Measurements from ENCODE around the gene ASCC3.

The ASCC3 gene

DNA sequence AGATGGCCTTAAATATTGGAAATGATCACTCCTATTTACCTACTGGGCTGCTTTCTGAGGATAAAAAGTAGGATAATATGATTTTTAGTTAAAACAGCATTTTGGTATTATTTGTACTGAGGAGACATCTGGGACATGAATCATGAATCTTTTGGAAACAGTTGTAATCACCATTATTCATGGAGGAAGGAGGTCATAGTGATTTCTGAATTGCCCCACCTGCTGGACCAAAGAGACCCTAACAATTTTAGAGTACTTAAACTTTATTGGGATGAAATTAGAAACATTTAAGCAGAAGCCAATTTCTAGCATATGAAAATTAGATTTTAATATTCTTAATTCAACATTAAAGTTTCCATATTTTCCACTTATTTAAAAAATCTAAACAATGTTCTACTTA lies 308.0 kb downstream of the ASCC3 start:
- DNase-seq = no peak

DNA sequence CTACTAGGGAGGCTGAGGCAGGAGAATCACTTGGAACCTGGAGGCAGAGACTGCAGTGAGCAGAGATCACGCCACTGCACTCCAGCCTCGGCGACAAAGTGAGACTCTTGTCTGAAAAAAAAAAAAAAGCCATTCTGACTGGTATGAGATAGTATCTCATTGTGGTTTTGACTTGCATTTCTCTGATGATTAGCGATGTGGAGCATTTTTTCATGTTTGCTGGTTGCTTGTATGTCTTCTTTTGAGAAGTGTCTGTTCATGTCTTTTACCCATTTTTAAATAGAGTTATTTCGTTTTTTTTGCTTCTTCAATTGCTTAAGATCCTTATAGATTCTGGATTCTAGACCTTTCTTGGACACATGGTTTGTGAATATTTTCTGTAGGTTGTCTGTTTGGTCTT lies 312.9 kb downstream of the ASCC3 start:
- no peak for DNase-seq

DNA sequence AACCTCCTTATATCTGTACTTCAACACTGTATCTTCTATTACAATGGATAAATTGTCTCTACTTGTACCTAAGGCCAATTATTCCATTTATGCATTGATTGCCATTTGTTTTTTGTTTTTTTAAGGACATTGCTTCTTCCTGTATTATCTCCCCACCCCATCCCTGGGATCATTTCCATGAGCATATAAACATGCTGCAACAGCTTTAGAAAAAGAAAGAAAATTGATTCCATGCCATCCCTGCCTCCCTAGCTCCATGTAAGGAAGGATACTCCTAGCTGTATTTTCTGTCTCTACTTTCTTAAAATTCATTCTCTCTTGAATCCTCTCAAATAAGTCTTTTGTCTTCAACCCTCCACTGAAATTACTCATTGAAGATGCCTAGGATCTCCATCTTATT lies 314.6 kb downstream of the ASCC3 start:
- DNase-seq = no peak

DNA sequence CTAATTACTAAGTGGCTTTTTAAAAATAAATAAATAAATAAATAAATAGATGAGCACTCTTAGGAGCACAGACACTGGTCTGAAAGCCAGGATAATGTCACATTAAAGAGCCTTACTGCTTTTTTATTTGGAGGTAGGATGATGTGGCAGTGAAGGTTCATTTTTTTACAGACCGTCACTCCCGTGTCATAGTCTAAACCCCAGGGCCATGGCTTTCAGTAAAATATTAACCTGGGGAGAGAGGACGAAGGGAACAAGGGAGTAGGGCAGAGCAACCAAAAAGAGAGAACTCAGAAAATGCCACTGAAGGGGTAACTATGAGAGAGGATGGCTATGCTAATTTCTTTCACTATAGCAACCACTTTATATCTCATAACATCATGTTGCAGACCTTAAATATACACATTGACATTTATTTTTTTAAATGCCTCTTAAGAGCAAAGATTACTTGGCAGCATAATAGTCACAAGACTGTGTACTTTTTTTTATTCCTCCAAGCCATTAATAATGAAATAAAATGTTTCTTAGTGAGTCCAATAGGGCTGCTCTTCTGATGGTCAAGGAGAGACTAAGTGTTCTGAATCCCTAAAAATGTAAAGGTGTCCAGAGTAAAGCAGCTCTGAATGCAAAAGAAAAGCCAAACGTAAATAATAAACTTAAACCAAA lies 315.6 kb downstream of the ASCC3 start:
- DNase-seq = no peak

DNA sequence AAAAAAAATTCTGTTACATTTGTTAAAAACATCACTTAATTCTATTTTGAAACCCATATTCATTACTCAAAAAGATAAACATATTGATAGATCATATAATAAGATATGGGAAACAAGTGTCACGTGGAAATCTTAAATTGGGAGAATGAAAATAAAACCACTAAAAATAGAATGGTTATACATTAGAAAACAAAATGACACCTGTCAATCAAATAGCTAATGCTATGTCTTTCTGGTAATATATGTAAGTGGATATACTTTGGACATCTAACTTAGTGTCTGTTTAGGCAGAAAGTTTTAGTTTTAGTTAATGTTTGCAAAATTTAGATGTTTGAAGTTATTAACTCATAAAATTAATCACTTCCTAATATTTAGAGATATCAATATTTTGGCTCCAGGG lies 321.3 kb downstream of the ASCC3 start:
- no peak for DNase-seq

DNA sequence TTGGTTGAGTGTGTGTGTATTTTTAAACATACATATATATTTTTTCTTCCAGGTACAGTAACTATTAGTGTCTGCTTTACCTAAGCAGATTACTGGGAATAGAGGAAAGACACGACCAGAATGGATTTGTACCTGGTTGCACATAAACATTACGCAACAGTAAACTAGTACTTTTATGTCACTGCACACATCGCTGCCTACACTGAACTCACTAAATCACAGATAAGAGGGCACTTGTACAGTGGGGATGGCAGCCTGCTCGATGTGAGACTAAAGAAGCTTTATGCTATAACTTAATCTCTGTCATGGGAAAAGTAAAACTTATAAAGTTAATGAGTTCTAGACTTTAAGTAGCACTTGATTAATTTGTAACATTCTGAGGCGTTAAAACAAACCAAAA lies 326.9 kb downstream of the ASCC3 start:
- DNase-seq = no peak

DNA sequence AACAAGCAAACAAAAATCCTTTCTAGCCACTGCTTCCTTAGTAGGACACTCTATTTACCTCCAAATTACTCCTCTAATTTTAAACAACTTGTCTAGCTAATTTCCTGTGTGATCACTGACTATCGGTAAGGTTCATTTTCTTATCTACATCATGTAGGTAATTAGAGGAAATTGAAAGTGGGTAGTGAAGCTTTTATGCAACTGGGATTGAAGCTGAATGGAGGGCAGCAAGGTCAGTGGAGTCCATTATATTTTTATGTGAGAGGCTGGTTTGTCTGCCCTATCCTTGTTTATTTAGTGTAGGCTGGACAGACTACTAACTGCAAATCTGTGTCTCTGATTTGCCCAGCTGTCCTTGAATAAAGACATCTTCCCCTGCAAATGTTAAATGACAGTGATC lies 327.9 kb downstream of the ASCC3 start:
- DNase-seq = no peak

DNA sequence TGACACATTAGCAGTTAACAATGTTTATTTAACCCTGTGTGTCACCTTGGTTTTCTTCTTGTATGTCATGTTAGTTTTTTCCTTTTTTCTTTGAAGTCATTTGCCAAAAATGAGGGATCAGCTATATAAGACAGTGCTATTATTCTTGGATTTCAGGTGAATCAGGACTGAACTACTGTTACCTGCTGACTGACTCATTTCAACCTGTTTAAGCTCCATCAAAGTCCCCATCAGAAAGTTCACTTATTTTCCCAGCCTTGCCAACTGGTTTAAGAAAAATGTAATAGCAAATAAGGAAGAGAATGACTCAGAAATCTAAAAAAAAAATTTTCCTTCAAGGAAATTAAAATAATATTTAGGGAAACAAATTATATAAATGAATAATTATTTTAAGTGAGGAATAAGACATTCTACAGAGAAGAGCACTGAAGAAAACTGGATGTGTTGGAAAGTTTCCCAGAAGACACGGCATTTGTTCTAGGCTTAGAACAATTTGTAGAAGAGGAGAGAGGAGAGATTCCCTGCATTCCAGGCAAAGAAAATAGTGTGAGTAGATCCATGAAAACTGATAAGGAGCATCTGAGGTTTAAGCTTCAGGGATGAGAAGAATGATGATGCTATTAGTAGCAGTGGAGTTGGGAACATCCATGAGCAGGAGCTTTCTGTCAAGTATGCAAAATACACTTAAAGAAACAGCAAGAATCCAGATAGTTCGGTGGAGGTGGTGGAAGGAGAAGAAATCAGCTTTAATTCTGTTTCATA lies 331.5 kb downstream of the ASCC3 start:
- DNase-seq = no peak

DNA sequence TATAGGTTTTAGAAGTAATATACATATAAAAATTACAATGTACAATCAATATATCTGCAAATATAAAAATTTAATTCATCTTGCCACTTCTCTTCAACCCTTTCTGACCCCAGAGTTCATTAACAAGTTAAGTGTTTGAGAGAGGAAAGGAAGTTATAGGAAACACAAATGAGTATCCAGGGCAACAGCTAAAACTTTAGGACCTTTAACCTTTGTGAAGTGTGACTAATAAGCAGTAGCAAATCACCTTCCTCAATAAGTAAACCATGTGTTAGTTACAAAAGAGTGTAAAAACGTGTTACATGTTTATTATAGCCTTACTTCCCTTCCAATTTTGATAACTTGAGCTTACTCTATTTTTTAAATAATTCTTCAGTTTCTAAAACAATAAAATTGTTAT lies 343.0 kb downstream of the ASCC3 start:
- DNase-seq = no peak

DNA sequence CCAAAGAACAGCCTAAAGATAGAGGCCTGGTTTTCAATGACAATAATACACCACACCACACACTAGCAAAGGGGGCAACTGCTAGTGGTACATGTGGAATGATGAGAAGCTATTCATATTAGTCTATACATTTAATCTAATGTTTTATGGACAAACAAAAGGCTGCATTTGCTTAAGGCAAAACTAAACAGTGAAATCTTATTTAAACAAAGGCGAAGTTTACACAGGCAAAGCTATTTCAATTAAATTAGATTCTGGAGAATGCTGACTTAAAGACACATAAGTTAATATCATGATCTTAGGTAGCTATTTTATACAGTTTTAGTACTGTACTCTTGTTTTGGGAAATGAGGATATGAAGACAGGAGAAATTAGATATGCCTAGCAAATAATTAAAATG lies 362.5 kb downstream of the ASCC3 start:
- DNase-seq = no peak

DNA sequence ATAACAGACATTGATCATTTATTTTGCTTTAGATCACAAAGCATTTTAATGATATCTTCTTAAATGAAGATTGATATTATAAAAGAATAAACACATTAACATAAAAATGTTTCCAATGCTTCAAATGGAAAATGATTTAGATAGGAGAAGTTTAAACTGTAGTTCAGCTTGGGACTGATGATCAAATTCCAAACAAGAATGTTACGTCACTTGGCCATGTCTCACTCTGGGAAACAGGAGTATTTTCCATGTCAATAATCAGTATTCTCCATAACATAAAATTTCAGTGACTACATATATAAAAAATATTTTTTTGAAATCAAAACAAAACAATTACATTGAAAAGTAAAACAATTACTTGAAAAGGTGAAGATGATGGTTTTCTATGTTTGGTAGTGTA lies 363.5 kb downstream of the ASCC3 start:
- no peak for DNase-seq

DNA sequence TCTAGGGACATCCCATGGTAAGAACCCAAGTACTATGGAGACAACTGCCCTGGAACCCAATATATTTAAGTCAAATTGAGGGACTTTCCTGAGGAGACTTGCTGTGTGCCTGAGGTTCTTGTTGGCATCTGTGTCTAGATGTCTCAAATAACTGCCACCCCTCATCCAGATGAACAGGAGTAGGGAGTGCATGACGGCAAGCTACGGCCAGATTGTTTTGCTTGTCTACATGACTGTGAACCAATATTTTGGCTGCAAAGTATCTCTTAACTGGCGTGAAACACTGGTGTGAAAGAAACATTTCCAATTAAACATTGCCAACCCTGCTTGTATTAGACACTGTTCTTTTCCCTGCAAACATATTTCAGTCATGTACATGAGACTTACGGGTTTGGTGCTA lies 364.0 kb downstream of the ASCC3 start:
- DNase-seq = no peak

DNA sequence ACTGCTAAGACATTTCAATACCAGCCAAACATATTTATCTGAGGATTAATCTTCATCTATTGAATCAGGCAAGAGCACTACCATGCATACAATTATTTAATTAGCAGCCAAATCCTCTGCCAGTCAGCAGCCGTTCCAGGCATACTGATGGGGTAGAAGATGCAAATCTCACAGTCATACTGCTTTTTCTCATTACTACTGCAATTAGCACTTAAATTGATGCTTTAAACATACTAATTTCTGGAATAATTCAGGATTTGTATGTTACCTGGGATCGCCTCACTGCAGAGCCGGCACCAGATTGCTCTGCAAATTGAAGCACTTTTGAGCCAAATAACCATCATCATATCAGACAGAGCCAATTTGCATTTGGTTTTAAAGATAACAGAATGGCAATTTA lies 366.5 kb downstream of the ASCC3 start:
- no peak for DNase-seq

DNA sequence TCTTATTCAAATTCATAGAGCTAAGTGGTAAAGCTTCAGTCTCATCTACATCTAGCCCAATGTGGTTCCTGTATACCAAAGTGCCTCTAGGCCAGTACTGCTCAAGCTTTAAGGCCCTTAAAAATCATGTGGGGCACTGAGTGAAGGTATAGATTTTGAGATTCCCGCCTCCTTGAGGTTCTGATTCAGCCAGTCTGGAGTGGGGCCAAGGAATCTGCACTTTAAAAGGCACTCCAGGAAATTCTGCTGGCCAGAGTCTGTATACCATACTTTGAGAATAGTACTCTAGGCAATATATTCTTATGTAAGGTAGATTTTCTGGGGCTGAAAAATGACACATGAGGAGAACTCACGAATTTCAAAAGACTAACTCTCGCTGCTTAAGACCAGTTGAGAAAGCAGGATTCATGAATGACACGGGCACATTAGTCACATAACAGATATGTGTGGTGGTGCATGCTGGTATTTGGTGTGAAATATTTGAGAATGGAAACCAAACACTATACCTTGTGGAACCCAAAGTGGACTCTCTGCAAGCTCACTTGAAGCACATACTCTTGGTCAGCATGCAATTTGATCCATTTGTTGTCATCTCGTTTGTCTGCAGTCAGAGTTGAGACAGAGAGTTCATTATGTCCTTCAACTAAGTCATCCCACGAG lies 368.8 kb downstream of the ASCC3 start:
- no peak for DNase-seq

DNA sequence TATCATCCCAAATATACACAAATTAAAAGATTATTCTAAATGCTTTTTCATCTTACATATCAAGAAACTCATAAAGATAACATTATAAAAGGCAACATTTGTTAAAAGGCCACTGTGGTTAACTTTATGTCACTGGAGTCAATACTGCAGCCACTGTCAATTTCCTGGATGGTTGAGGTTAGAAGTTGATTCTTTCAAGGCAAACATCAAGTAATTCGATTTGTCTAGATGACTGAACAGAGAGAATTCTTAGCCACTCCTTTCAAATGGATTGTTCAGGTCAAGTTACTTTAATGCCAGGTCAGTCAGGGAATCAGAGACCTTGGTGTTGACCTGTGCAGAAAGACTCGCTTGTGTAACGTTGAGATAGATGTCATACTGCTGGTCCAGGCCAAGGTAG lies 372.0 kb downstream of the ASCC3 start:
- DNase-seq = no peak

DNA sequence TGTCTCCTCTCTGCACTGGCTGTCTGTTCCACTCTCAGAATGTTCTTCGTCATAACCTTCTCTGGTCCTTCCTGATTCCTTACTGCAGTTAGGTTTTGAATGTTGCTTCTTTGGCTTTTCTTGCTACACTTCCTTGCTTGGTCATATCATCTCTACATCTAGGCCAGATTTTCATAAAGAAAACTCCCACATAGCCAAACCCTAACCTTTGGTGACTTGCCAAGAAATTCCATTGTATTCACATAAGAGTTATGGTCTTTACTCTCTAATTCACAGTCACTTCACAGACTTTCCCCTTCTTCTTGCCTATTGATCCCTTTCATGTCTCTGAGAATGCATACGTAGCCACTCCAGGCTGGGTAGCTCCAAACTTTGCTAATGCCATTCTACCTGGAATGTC lies 374.5 kb downstream of the ASCC3 start:
- no peak for DNase-seq

DNA sequence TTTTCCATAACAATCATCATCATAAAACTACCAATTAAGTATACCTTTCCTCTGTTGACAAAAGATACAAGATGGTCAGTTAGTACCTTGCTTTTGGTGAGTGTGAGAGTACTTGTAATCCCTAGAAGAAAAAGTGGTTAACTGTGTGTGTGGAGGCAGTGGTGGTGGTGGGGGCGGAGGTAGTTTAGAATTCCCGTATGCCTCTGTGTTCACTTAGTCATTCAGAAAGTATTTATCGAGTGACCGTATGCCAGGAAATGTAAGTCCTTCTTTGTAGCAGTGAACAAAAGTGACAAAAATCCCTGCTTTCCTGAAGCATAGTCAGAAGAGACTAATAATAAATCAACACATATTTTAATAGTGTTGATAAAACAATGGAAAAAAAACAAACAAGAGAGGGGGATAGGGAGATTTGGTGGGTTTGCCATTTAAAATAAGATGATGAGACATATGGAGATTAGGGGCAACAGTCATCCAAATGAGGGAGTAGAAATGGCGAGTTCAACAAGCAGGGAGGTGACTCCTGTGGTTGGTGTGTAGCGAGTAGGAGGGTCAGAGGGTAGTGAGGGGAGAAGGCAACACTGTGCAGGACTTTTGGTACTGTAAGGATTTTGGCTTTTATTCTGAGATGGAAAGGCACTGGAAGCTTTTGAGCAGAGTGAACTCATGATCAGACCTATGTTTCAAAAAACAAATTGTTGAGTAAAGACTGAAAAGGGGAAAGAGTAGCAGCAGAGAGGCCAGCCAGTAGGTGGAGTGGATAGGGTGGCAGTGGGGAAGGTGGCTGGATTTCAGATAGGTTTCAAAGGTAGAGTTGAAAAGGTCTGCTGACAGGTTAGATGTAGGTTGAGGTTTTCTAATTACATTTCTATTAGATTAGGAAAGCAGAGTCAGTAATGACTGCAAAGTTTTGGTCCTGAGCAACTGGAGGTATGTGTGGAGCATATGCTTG lies 376.1 kb downstream of the ASCC3 start:
- DNase-seq = no peak

DNA sequence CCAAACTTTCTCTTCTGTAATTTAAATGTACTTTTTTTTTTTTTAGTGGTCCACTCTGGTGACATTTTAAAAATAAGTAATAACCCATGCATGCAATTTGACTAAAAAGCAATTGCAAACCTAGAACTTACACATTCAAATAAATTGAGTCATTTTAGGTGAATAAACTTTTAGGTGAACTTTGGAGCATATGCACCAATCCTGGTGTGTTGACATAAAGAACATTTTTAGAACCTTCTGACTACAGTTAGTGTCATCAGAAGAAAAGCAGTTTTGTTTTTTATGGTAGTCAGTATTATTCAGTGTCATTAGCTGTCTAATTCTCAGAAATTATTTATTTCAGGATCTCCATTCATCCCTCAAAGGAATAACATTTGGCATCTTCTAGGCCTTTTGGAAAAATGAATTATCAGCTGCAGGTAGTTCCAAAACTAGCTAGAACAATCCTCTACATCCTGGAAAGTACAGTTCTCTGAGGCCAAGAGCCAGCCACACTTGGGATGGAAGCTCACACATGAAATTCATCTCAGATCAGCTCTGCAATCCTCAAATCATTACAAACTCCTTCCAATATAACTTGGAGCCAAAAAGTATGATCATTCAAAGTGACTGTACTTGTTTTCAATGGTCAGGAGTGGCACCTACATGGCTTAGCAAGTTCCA lies 378.0 kb downstream of the ASCC3 start:
- no peak for DNase-seq

DNA sequence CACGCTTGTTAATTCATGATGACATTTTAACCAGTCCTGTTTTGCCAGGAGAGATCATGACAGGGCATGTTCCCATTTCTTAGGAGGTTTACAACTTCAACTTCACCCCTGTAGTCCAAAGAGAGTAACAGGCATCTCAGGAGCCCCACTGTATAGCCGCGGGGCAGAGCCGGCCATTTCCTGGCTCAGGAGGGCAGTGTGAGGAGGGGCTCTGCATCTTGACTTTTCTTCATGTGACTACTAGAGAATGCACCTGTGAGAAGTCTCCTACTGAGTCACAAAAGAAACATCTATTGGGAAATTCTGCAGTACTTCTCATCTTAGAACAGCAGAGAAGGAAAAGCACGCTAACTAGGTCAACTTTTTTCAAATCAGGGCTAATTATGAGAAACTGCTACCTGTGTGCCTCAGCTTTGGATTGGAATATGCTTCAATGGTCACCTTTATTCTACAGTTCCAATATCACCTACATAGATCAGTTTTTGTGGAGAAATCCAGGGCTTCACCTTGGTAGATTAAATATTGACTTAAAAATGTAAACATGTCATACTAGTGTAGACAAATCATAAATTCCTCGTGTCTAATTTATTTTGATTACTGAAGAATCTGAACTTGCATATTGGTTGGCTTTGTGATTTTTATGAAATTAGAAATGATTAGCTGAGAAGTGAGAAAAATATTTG lies 387.8 kb downstream of the ASCC3 start:
- DNase-seq = no peak

DNA sequence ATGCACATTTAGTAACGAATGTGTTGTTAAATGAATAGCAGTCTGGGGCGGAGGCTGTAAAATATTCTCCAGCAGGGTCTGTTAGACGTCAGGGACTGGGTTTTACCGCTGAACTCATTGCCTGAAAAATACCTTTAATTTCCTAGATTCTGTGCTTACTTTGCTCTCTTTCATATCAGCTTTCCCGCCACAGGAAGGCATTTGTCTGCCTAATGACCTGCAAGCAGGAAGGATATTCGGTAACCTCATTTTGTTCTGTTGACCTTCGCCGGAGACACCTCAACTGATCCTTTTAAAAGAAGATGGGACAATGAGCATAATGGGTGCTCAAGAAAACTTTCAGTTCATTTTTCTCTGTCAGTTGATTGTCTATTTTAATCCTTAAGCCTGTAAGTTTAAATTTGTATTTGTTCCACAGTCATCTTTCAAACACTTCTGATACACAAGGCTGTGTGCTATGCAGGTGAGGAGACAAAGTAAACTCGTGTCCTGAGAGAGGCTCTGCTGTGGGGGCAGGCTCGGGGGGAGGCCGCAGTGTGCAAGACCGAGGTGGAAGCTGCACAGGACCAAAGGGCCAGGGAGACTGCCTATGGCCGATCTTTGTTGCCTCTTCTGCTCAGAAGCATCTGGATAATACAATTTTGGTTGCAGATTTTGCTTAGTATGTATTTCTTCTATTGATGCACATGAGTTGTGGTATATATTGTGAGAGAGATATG lies 389.0 kb downstream of the ASCC3 start:
- no peak for DNase-seq

DNA sequence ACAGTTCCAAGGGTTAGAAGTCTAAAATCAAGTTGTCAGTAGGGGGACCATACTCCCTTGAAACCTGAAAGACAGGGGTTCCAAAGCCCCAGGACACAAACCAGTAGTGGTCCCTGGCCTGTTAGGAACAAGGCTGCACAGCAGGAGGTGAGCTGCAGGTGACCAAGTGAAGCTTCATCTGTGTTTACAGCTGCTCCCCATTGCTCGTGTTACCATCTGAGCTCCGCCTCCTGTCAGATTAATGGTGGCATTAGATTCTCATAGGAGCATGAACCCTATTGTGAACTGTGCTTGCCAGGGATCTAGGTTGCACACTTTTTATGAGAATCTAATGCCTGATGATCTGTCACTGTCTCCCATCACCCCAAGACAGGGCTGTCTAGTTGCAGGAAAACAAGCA lies 391.1 kb downstream of the ASCC3 start:
- DNase-seq = no peak
